ENCODE results near the gene NHSL2.

DNA sequence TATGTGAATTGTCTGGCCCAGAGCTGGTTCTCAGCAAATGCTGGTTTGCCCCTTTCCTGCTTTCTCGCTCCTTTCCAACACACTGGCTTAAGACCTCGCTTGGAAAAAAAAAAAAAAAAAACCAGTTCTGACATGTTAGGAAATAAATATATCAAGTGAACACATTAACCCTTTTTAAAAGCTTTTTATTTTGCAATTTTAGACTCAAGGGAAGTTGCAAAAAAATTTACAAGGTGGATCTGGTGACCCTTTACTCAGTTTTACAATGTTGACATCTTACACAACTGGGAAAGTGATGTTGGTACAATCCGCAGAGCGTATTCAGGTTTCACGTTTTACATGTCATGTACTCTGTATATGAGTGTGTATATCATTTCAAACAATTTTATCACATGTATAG, 121.0 kb downstream of the NHSL2 start:
- TF ChIP-seq POLR2AphosphoS5 (IDR thresholded peaks at IDR 0.05; ENCODE audit: low read depth) (no peak), EZH2 (IDR thresholded peaks at IDR 0.05; ENCODE audit: low read depth, unreplicated experiment) (no peak), EZH2phosphoT487 (IDR thresholded peaks at IDR 0.05; ENCODE audit: unreplicated experiment) (no peak)
- TF ChIP-seq, protein P1, sequence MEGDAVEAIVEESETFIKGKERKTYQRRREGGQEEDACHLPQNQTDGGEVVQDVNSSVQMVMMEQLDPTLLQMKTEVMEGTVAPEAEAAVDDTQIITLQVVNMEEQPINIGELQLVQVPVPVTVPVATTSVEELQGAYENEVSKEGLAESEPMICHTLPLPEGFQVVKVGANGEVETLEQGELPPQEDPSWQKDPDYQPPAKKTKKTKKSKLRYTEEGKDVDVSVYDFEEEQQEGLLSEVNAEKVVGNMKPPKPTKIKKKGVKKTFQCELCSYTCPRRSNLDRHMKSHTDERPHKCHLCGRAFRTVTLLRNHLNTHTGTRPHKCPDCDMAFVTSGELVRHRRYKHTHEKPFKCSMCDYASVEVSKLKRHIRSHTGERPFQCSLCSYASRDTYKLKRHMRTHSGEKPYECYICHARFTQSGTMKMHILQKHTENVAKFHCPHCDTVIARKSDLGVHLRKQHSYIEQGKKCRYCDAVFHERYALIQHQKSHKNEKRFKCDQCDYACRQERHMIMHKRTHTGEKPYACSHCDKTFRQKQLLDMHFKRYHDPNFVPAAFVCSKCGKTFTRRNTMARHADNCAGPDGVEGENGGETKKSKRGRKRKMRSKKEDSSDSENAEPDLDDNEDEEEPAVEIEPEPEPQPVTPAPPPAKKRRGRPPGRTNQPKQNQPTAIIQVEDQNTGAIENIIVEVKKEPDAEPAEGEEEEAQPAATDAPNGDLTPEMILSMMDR (conservative IDR thresholded peaks at IDR 0.05; ENCODE audit: low read depth in 2 of 2) = no peak

Measured in GM23338 (cell line).